NCI-H2227 (cell line): ENCODE results near the gene OSBPL3.

ENCODE experiments used
- DNase-seq: peaks from one replicate; lab custom pipeline; 2025; ENCODE audit not compliant: unreplicated experiment; lab: John Stamatoyannopoulos, UW

The OSBPL3 gene

GRCh38 chr7:24980534-24981170, 674 bp upstream of the OSBPL3 start:
- DNase-seq, result no peak

GRCh38 chr7:24979470-24979862, 512 bp downstream of the OSBPL3 start:
- peak; percentile 40 for DNase-seq

GRCh38 chr7:24978843-24979469, 1.0 kb downstream of the OSBPL3 start:
- DNase-seq, result no peak

GRCh38 chr7:24975644-24976260, 4.2 kb downstream of the OSBPL3 start:
- DNase-seq, result no peak

GRCh38 chr7:24975172-24975571, 4.8 kb downstream of the OSBPL3 start:
- no peak for DNase-seq

- no peak for DNase-seq
These were observed 5.7 kb downstream of the OSBPL3 start for GRCh38 chr7:24974026-24974832.

- DNase-seq, result no peak
These were observed 7.0 kb downstream of the OSBPL3 start for GRCh38 chr7:24972991-24973390.

GRCh38 chr7:24972166-24972477, 7.9 kb downstream of the OSBPL3 start:
- DNase-seq, result no peak

- DNase-seq, result no peak
These were observed 8.4 kb downstream of the OSBPL3 start for GRCh38 chr7:24971333-24972165.

- DNase-seq, result no peak
These were observed 9.3 kb downstream of the OSBPL3 start for GRCh38 chr7:24970676-24971075.

GRCh38 chr7:24968165-24968564, 11.8 kb downstream of the OSBPL3 start:
- no peak for DNase-seq

GRCh38 chr7:24967696-24968095, 12.3 kb downstream of the OSBPL3 start:
- no peak for DNase-seq

- DNase-seq, result no peak
These were observed 13.2 kb downstream of the OSBPL3 start for GRCh38 chr7:24966802-24967201.

GRCh38 chr7:24965831-24966708, 13.9 kb downstream of the OSBPL3 start:
- no peak for DNase-seq

GRCh38 chr7:24964191-24964590, 15.8 kb downstream of the OSBPL3 start:
- no peak for DNase-seq

GRCh38 chr7:24963218-24963617, 16.8 kb downstream of the OSBPL3 start:
- DNase-seq, result no peak

GRCh38 chr7:24962418-24962962, 17.5 kb downstream of the OSBPL3 start:
- no peak for DNase-seq

- no peak for DNase-seq
These were observed 20.1 kb downstream of the OSBPL3 start for GRCh38 chr7:24959735-24960485.

- no peak for DNase-seq
These were observed 21.6 kb downstream of the OSBPL3 start for GRCh38 chr7:24958399-24958798.
